HCEC 1CT (cell line): Measurements from ENCODE around the gene FOXN3.

Experiments used
- DNase-seq: peaks from one replicate; pipeline ENCODE4 v3.0.0-alpha.2; 2017

The FOXN3 gene

DNA sequence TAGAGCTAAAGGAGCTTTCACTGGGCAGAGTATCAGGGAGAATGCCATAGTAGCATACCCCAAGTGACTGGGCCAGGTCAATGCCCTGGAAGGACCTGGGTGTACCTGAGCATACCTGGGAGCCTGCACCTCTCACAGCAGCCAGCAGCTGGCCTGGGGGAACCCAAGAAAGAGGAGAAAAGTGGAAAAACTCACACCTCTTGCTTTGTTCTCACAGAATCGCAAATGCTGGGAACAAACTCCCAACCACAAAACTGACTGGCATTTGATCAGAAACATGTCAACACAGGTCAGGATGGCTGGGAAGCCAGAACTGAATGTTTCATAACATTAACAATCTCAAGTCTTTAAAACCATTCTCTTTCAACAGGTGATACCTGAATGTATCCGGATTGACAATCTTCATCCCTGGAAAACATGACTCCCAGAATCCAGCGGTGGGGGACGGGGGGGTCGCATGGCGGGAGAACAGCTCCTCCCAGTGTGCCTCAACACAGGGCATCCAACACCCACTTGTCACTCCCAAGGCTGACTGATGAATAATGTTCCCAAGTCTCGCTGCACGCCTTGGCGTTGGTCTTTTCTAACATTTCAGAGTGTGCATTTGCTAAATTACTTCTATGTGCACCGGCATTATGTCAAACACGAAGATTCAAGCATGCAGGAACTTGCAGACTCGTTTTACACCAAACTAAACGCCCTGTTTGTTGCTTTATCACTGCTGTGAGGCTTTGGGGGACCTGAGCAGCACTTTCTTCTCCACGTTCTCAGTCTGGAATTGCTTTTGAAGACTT lies 7.9 kb downstream of the FOXN3 start:
- no peak for DNase-seq

DNA sequence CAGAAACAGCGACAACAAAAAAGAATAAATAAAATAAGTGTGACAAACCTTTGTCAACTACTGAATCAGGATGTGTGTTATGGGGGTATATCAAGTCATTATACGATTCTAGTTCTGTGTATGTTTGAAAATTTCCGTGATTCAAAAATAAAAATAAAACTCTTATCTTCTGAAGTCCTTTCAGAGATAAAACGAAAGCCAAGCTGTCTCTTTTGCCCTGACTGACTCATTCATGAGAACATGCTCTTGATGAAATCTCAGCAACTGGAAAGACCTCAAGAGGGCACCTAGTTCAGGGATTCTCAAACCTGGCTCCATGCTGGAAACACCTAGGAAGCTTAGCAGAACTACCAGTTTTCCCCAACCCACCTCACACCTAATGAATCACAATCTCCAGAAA lies 9.2 kb downstream of the FOXN3 start:
- DNase-seq: no peak

DNA sequence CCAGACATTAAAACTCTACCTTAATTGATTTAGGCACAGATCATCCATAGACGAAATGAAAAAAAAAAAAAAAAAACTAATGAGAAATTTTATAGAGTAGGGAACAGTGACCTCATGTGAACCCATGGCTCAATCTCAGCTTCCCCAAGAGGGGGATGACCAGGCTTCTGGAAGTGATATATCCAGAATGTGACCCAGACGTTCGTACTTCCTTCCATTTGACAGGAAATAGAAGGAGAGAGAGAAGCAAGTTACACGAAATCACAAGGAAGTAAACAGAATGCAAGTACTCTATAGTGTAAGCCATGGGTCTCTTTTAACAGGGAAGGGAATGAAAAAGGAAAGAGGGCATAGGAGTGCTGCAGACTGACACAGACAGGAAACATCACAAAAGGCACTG lies 10.1 kb downstream of the FOXN3 start:
- DNase-seq: peak; percentile 10

DNA sequence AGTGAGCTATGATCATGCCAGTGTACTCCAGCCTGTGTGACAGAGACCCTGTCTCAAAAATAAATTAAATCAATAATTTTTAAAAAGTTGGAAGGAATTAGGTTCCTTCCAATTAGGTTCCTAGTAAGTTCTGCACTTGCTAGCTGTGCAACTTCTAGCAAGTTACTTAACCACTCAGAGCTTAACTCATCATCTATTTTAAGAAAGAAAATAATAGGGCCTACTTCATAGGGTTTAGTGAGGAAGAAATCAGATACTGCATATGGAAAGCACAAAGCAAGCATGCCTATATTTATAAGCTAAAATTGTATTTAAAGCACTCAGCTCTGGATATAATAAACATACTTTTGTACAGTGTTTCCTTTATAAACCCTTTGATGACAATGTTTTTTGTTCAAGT lies 10.7 kb downstream of the FOXN3 start:
- no peak for DNase-seq

DNA sequence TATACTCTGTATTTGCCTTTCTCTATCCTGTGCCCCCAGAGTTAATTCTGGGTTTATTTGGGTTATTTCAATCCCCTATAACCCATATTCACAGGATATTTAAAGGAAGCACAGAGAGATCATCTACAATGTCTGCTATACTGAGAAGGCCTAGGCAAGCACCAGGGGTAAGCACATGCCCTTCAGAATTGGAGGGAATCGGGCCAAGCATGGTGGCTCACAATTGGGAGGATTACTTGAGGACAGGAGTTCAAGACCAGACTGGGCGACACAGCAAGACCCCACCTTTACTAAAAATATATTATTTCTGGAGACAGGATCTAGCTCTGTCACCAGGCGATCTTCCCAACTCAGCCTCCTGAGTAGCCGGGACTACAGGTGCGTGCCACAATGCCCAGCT lies 11.3 kb downstream of the FOXN3 start:
- no peak for DNase-seq

DNA sequence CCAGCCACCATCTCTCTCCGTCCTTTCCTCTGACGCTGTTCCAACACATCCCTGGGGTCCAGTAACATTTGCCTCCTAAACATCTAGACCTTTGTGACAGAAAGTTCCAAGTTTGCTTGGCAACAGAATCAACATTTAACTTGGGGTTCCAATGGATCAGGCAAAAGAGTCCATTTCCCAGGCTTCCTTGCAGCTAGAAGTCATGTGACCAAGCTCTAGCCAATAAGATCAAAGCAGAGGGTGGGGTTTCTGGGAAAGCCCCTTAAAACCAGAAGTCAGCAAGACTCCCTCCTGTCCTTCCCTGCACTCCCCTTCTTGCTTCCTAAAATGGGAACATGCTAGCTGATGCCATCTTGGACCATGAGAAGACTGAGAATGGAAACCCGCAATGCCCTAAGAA lies 14.7 kb downstream of the FOXN3 start:
- DNase-seq: no peak

DNA sequence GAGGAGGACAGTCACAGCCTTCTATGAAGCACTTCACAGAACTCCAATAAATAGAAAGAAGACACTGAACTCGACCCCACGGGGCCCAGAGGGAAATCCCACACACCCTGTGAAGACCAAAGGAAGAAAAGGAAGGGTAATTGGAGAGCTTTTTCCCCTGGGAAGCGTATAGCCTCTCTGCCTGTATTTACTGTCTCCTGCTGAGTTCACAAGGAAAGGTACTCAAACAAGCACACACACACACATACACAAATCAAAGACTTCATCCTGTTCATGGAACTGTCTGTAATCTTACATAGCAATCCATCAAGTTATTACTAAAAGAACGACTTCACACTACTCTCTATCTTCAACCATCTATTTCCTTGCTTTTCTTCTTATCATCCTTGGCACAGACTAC lies 15.3 kb downstream of the FOXN3 start:
- DNase-seq: no peak

DNA sequence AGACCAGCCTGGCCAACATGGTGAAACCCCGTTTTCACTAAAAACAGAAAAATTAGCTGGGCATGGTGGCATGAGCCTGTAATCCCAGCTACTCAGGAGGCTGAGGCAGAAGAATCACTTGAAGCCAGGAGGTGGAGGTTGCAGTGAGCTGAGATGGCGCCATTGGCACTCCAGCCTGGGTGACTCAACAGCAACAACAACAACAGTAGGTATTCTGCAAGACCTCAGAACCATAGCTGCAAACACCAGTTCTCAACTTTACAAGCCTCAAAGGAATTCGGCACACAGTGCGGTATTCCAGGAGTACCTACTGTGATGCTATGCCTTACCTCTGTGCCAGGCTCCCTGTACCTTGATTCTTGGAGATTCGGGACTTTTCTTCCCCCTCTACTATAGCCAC lies 15.8 kb downstream of the FOXN3 start:
- no peak for DNase-seq

DNA sequence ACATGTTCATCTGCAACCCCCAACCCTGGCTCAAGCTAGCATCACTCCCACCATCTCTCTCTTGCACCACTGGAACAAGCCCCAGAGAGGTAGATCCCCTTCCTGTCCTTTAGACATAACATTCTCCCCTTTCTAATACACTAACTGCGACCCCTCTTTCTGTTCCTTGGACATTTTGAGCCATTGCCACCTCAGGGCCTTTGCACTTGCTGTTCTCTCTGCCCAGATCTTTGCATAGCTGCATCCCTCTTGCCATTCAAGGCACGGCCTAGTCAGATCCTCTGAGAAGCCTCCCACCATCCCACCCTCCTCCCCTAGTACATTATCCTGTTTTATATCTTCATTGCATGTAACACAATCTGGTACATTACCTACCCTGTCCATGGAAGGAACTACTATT lies 16.5 kb downstream of the FOXN3 start:
- DNase-seq: no peak

DNA sequence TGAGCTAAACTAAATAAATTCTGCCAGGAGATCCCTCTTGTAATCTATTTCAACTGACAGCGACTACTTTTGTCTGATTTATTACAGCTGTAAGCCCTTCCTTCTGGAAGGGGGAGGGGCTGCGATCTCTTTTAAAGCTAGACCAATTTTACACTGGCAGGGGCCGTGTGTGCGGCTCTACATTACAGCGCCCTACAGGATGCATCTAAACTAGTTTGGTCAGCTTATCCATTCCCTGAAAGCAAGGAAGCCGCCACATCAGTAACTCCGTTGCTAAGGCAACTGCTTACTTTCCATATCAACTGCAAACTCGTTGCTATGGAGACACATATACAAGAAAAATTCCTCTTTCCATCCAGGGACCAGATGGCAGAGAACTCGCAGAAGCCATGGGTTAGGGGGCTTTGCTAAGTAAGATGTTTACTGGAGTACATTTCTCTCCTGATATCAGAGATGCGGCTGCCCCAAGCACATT lies 17.4 kb downstream of the FOXN3 start:
- DNase-seq: peak; percentile 51

DNA sequence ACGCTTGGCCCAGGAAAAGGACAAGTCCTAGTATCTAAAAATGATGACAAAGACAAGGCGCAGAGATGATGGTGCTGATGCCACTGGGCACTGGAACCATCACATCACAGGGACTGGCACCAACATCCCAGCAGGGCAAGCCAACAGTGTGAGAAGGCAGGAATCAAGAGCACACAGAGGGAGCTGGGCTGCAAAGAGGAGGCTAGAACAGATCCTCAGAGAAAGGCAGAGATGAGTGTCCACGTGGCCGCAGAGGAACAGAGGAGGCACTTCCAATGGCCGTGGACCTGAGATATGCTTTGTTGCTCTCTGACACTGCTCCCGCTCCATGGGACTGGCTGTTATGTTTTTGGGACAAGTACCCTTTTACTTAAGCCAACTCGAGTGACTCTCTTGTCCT lies 17.9 kb downstream of the FOXN3 start:
- DNase-seq: no peak

DNA sequence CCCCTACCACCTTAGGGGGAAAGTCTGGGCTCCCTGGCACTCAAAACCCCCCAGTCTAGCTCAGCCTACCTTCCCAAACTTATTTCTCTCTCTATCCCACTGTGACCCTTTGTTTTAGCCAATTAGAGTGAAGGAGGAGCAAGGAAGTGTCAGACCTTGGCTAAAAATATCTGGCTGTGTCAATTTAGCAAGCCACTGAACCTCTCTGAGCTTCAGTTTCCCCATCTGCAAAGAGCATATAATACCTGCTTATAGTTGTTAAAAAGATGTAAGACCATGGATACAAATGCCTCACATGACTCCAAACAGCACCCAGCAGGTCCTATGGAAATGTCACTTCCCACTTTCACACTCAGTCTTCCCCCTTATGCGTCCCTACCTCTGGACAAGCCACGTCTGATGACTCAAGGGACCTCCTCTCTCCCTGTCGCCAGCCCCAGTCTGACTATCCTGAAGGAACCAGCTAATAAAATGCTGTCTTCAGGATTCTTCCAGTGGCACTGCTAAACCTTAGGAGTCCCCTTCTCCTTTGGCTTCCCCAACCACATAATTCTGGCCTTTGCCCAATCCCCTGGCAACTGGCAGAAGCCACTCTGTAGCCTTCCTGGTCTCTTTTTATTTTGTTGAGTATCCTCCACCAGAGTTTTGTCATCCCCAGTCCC lies 19.3 kb downstream of the FOXN3 start:
- DNase-seq: no peak

DNA sequence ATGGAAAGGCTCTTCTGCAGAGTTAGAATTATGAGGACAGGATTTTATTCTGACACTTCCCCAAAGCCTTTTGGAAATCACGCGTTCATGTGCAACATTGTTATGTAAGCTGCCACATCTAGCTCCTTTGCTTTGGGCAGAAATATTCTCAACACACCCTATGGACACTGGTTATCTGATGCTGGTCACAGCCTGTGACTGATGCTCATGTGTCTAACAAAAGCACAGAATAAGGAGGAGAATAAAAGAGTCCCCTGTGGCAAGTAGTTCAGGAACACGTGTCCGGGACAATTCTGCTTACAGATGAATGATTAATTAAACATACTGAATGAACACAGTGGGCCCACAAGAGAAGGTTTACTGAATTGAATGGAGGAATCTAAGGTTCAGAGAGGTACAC lies 22.1 kb downstream of the FOXN3 start:
- DNase-seq: no peak

DNA sequence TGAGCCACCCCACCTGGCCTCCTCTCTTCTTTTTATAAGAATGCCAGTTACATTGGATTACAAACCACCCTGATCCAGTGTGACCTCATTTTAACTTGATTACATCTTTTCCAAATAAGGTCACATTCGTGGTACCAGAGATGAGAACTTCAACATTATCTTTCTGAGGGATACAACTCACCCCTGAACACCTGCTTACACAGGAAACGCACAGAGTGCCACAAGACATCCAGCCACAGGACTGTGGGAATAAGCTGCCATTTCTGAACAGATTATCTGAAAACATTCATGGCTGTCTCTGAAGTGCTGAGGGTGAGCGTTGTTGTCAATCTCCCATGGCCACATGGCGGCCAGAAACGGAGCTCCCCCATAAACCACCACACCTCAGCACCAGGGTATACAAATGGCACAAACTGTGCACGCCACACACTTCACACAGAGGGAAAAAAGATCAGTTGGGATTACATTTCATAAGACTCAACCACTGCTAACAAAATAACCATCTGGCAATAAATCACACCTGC lies 23.7 kb downstream of the FOXN3 start:
- no peak for DNase-seq

DNA sequence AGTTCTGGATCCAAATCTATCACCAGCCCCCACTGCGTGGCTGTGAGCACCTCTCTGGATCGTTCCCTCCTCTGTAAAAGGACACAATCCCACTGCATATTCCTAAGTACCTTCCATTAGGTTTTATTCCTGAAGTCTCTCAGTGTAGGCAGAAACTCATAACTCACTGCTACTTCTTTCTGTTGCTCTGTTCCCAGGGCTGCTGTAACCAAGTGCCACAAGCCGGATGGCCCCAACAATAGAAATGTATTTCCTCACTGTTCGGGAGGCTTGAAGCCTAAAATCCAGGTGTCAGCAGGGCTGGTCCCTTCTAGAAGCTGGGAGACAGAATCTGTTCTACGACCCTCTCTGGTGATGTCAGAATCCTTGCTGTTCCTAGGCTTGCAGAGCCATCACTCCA lies 24.9 kb downstream of the FOXN3 start:
- no peak for DNase-seq

DNA sequence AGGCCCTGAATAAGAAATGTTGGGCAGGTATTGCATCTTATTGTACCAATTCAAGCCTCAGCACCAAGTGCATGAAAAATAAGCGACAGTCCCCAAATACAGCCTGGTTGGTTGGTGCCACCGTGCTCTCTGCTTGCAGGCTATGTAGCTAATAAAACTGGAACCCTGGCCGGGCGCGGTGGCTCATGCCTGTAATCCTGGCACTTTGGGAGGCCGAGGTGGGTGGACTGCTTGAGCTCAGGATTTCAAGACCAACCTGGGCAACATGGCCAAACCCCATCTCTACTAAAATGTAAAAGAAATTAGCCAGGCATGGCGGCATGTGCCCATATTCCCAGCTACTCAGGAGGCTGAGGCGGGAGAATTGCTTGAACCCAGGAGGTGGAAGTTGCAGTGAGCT lies 25.5 kb downstream of the FOXN3 start:
- no peak for DNase-seq

DNA sequence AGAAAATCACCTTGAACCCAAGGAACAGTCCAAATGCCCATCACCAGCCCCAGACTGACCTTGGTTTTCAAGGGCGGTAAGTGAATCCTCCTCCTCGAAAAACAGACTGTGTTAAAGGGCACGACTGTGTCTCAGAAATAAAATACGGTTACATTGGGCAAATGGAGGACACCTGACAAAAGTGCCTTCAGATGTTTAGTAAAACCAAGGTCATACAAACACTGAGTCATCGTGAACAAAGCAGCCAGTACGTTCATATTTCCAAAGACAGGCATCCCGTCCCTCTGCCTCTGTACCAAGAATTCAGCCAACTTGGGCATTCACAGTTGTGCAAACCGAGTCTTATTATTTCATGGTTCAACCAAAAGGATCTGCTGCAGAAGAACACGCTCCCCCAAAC lies 25.9 kb downstream of the FOXN3 start:
- no peak for DNase-seq

DNA sequence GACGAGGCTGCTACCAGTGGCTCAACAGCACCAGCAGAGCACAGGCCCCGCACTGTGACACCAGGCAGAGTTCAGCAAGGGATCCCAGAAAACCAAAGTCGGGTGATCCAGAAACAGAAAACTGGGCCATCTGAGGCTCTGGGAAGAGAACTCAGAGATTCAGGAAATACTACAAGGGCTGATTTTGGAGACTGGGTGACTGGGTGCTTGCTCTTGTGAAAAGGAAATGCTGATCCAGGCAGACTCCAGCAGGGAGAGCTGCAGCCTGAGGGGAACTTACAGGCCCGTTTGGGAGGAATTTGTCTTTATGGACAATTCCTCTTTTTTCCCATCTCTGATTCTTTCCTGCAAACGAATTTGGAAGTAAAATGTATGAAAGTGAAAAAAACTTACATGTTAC lies 28.2 kb downstream of the FOXN3 start:
- no peak for DNase-seq

DNA sequence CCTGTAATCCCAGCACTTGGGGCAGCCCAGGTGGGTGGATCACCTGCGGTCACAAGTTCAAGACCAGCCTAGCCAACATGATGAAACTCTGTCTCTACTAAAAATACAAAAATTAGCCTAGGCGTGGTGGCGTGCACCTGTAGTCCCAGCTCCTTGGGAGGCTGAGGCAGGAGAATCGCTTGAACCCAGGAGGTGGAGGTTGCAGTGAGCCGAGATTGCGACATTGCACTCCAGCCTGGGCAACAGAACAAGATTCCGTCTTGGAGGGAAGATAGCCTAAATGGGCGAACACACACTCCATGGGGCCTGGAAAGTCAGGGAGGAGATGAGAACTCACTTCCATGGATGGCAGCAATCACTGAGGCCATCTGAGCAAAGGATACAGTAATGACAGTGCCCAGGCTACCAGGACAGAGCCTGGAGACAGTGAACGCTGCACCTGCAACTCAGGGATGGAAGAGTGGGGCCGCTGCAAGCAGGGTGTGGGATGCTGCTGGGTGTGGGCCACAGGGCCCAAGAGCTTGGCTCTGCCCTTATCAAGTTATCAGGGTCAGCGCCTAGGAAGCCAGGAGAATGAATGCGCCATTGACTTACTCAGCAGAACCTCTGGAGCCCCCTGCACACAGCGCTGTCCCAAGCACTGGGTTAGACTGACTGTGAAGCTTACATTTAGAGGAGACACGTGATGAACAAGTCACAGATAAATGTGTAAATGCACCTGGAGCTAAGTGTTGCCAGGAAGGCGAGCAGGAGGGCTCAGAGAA lies 28.9 kb downstream of the FOXN3 start:
- no peak for DNase-seq

DNA sequence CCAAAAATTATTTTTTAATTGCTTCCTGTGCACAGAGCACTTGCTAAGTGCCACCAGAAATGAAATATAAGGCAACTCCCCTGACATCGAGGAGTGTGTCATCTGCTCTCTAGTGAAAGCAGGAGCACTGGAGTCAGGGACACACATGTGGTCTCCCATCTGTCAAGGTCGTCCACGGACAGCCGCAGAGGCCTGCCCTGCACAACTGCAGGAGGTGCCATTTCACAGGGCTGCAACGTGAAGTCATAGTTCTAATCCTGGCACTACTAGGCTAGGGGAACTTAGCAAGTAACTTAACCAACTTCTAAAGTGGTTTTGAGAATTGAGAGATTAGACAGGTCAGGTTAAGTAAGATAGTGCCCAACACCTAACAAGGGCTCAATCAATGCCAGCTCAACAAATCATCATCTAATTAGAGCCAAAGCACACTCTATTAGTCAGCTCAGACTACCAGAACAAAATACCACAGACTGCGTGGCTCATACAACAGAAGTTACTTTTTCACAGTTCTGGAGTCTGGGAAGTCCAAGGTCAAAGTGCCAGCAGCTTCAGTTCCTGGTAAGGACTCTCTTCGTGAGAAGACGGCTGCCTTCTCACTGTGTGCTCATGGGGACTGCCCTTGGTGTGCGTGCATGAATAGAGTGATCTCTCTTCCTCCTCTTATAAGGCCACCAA lies 30.7 kb downstream of the FOXN3 start:
- DNase-seq: no peak

DNA sequence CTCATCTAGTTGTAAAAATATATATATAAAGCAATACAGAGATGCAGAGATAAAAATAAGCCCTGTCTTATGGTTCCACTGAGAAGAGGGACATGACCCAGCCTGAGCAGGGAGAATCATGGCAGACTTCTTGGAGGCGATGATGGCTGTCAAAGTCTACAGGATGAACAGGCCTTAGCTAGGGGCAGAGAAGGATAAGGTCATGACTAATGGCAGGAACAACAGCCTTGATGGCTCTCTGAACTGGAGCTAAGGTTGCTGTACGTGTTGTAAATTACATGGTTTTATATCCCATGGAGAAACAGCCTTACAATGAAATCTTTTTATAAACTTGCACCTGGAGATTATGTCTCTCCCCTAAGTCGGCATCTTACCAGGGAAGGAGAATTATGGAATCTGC lies 32.4 kb downstream of the FOXN3 start:
- no peak for DNase-seq

DNA sequence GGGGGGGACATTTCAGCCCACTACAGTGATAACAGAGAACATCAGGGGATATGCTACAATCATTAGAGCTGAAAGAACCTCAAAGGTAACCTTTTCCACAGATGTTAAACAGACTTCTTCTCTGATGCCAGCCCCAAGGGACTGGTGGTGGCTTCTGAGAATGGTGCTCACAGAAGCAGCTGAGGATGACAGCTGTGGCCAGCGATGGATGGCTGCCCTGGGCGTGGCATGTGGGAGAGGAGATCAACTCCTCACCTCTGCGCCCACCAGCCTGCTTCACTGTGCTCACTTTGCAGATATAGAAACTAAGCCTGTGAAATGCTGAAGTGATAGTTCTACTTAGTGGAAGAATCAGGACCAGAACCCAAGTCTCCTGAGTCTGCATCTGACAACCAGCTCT lies 33.0 kb downstream of the FOXN3 start:
- DNase-seq: no peak
